IPS-15b (cell line): ENCODE measurements around the gene TYRO3.
"Not testable (repeated sequence)": the region's sequence is repeated elsewhere in the genome, so short reads cannot be mapped to it uniquely, and the experiment has no call there.

Source experiments
- H3K27me3 ChIP-seq: one replicate; pipeline ENCODE4 v1.6.1; 2013; ENCODE audit warnings: low read length; ENCODE audit not compliant: control insufficient read depth, insufficient read depth
- H3K36me3 ChIP-seq: one replicate; pipeline ENCODE4 v1.6.1; 2013; ENCODE audit warnings: low read length; ENCODE audit not compliant: control insufficient read depth, insufficient read depth
- H3K4me1 ChIP-seq: one replicate; pipeline ENCODE4 v1.6.1; 2013; ENCODE audit warnings: mild to moderate bottlenecking, low read length; ENCODE audit not compliant: control insufficient read depth, insufficient read depth
- H3K4me3 ChIP-seq: one replicate; pipeline ENCODE4 v1.5.1; 2013; ENCODE audit warnings: low read depth, low read length
- H3K9ac ChIP-seq: one replicate; pipeline ENCODE4 v1.6.1; 2013; ENCODE audit warnings: low read depth, mild to moderate bottlenecking, low read length
- H3K9me3 ChIP-seq: one replicate; pipeline ENCODE4 v1.6.1; 2013; ENCODE audit warnings: mild to moderate bottlenecking, low read length; ENCODE audit not compliant: control insufficient read depth, insufficient read depth

The TYRO3 gene

DNA sequence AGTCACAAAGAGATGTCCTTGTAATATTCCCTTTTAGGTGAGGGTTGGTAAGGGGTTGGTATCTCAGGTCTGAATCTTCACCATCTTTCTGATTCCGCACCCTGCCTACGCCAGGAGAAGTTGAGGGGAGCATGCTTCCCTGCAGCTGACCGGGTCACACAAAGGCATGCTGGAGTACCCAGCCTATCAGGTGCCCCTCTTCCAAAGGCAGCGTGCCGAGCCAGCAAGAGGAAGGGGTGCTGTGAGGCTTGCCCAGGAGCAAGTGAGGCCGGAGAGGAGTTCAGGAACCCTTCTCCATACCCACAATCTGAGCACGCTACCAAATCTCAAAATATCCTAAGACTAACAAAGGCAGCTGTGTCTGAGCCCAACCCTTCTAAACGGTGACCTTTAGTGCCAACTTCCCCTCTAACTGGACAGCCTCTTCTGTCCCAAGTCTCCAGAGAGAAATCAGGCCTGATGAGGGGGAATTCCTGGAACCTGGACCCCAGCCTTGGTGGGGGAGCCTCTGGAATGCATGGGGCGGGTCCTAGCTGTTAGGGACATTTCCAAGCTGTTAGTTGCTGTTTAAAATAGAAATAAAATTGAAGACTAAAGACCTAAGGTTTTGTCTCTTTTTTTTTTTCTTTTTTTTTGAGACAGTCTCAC is 19.8 kb downstream of the TYRO3 start:
- Histone ChIP-seq H3K9ac (no peak overlapping the region), H3K4me3 (no peak overlapping the region), H3K4me1 (no peaks in the 10 kb centered on the region), H3K9me3 (no peaks in the 10 kb centered on the region), H3K27me3 (no peaks in the 10 kb centered on the region), H3K36me3 (peaks cover 25% of the 10 kb centered on the region)

DNA sequence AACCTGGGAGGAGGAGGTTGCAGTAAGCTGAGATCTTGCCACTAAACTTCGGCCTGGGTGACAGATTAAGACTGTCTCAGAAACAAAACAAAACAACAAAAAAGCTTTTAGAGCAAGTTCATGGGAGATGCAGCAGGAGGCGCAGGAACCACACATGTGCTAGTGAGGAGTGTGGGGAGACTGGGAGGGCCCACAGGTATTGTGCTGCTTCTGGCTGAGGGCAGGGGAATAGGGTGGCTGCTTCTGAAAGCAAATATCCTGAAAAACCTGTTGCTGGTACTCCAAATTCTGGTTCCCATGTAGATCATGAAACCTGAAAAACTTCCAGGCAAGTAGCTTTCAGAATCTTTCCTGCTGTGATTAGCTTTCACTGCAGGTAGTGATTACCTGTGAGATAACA is 22.1 kb downstream of the TYRO3 start:
- H3K4me3 ChIP-seq, result no peak overlapping the region
- no peaks in the 10 kb centered on the region for H3K27me3 ChIP-seq
- no peaks in the 10 kb centered on the region for H3K9me3 ChIP-seq
- peaks cover 12% of the 10 kb centered on the region for H3K36me3 ChIP-seq
- no peaks in the 10 kb centered on the region for H3K4me1 ChIP-seq
- H3K9ac ChIP-seq, result no peak overlapping the region

DNA sequence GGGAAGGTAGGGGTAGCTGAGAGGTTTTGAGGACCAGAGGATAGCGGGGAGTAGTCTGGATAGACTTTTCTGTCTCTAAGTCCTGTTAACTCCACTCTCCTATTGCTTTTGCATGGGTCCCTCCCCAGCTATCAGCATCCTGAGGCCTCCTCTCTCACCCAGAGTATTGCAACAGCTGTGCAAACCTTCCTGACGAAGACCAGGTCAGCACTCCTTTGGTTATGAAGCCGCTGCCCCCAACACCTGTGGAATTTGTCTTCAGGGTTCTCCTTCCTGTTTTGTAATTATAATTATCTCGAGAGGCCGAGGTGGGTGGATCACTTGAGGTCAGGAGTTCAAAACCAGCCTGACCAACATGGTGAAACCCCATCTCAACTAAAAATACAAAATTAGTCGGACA is 24.8 kb downstream of the TYRO3 start:
- H3K36me3 ChIP-seq, result peaks cover 2% of the 10 kb centered on the region
- no peaks in the 10 kb centered on the region for H3K27me3 ChIP-seq
- no peak overlapping the region for H3K9ac ChIP-seq
- no peaks in the 10 kb centered on the region for H3K4me1 ChIP-seq
- no peaks in the 10 kb centered on the region for H3K9me3 ChIP-seq
- no peak overlapping the region for H3K4me3 ChIP-seq

DNA sequence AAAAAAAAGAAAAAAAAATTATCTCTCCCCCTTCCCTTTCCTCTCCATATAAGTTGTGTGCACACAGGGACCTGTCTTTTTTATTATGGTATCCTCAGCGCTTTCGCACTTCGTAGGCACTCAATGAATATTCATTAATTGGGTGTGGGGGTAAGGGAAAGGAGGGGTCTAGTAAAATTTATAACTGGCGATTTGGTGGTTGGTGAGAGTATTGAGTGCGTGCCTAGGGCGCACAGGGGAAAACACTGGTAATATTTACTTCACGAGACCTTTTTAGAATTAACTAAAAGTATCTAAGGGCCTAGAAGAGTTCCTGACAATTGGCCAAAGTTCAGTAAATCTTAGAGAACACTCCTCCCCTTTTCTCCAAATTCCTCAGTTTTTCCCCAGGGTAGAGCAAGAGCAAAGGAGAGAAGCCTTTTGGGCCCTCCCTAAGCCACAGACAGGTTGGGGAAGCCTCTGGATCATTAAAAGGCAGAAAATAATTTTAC is 25.7 kb downstream of the TYRO3 start:
- H3K4me3 ChIP-seq, result peak overlapping the region; percentile 56

DNA sequence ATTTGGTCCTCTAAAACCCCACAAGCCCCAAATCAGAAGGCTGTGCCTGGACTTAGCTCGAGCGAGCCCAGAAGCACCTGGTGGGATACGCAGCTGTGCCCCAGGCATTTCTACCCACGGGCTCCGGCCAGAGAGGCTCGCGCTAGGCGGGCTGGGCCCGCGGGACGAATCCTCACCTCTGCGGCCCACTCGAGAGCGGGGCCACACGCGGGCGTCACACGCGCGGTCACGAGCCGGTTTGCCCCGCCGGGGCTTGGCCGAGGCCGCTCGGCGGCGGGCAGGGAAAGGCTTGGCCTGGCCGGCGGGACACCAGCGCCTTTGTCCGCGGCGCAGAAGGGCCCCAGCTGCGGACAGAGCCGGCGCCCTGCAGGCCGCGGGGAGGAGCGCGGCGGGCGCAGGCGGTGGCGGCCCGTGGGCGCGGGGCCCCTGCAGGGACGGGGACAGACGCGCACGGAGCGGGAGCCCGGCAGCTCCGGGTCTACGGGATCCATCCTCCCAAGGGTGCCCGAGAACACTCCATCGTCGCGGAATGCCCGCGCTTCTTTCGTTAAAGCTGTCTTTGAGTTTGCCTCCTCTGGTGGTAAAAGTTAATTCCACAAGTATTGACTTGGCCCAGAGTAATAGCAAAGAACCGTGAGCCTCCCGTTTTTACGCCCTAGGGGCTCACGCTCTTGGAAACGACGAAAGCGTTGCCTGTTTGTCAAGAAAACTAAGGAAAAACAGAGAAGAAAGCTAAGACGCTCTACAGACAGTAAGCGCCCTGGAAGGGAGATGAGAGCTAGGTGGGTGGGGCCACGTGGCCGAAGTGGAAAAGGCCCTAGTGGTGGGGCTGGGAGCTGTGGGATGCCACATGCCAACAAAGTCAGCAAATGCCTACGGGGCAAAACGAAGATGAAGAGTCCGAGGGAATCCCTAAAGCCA is 26.4 kb downstream of the TYRO3 start:
- peak overlapping the region; percentile 56 for H3K4me3 ChIP-seq
- peak overlapping the region; percentile 65 for H3K9ac ChIP-seq

More for the DNA sequence above, 25.7 kb downstream of the TYRO3 start:
- Histone ChIP-seq H3K9ac (peak overlapping the region; percentile 65), H3K36me3 (no peaks in the 10 kb centered on the region), H3K4me1 (no peaks in the 10 kb centered on the region), H3K9me3 (no peaks in the 10 kb centered on the region), H3K27me3 (no peaks in the 10 kb centered on the region)

DNA sequence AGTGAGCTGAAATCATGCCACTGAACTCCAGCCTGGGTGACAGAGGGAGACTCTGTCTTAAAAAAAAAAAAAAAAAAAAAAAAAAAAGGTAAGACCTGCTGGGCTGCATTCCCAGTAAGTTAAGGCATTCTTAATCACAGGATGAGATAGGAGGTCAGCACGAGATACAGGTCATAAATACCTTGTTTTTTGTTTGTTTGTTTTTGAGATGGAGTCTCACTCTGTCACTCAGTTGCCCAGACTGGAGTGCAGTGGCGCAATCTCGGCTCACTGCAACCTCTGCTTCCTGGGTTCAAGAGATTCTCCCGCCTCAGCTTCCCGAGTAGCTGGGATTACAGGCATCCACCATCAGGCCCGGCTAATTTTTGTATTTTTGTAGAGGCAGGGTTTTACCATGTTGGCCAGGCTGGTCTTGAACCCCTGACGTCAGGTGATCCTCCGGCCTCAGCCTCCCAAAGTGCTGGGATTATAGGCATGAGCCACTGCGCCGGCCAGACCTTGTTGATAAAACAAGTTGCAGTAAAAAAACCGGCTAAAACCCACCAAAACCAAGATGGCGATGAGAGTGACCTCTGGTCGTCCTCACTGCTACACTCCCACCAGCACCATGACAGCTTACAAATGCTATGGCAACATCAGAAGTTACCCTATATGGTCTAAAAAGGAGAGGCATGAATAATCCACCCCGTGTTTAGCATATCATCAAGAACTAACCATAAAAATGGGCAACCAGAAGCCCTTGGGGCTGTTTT is 27.7 kb downstream of the TYRO3 start:
- not testable (repeated sequence) for H3K9ac ChIP-seq, H3K4me3 ChIP-seq, H3K27me3 ChIP-seq, H3K9me3 ChIP-seq, H3K36me3 ChIP-seq, H3K4me1 ChIP-seq

More for the DNA sequence above, 26.4 kb downstream of the TYRO3 start:
- no peaks in the 10 kb centered on the region for H3K9me3 ChIP-seq
- H3K4me1 ChIP-seq, result no peaks in the 10 kb centered on the region
- H3K36me3 ChIP-seq, result no peaks in the 10 kb centered on the region
- no peaks in the 10 kb centered on the region for H3K27me3 ChIP-seq

DNA sequence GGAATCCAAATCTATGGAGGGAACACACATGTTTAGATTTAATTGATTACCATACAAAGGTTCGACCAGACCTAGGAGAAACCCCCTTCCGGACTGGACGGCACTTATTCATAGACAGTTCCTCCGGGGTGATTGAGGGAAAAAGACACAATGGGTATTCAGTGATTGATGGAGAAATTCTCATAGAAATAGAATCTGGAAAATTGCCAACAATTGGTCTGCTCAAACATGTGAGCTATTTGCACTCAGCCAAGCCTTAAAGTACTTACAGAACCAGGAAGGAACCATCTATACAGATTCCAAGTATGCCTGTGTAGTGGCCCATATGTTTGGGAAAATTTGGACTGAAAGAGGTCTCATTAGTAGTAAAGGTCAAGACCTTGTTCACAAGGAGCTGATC is 30.0 kb downstream of the TYRO3 start:
- not testable (repeated sequence) for H3K9ac ChIP-seq, H3K27me3 ChIP-seq, H3K9me3 ChIP-seq, H3K4me3 ChIP-seq, H3K4me1 ChIP-seq, H3K36me3 ChIP-seq

DNA sequence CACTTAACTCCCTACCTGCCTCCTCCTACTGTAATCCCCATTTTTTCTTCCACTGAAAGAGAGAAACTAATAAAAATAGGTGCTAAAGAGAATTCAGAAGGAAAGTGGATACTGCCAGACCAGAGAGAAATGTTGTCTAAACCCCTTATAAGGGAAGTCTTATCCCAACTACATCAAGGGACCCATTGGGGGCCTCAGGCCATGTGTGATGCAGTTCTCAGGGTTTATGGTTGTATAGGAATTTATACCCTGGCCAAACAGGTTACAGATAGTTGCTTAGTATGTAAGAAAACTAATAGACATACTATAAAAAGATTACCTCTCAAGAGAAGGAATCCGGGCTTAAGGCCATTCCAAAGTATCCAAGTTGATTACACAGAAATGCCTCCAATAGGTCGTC is 30.6 kb downstream of the TYRO3 start:
- H3K27me3 ChIP-seq, H3K9ac ChIP-seq, H3K9me3 ChIP-seq, H3K4me1 ChIP-seq, H3K4me3 ChIP-seq, H3K36me3 ChIP-seq: not testable (repeated sequence)

DNA sequence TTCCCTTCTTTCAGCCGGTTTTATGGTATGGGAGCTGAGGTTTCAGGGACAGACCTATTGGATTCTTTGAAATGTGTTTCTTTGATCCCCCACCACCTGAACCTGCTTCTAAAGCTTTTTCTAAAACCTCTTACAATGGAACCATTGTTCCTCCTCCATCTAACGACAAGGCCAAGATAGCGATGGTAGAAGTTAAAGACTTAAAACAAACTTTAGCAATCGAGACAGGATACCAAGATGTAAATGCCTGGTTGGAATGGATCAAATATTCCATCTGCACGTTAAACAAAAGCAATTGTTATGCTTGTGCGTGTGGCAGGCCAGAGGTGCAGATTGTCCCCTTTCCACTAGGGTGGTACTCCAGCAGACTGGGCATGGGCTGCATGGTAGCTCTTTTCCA is 32.2 kb downstream of the TYRO3 start:
- not testable (repeated sequence) for H3K9ac ChIP-seq, H3K36me3 ChIP-seq, H3K4me1 ChIP-seq, H3K27me3 ChIP-seq, H3K9me3 ChIP-seq, H3K4me3 ChIP-seq

DNA sequence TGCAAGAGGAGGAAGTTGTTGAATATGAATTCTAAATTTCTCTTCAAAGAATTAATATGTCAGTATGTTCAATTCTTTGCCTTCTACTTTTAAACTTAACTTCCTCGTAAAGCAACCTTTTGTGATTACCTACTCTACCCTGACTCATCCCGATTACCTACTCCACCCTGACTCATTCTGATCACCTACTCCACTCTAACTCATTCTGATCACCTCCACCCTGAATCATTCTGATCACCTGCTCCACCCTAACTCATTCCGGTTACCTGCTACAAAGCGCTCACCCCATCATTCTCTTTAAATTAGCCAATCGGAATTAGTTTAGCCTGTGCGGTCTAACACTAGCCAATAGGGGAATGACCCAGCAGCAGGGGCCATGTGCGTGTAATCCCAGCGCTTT is 33.7 kb downstream of the TYRO3 start:
- not testable (repeated sequence) for H3K27me3 ChIP-seq, H3K4me3 ChIP-seq, H3K9me3 ChIP-seq, H3K4me1 ChIP-seq, H3K9ac ChIP-seq, H3K36me3 ChIP-seq

DNA sequence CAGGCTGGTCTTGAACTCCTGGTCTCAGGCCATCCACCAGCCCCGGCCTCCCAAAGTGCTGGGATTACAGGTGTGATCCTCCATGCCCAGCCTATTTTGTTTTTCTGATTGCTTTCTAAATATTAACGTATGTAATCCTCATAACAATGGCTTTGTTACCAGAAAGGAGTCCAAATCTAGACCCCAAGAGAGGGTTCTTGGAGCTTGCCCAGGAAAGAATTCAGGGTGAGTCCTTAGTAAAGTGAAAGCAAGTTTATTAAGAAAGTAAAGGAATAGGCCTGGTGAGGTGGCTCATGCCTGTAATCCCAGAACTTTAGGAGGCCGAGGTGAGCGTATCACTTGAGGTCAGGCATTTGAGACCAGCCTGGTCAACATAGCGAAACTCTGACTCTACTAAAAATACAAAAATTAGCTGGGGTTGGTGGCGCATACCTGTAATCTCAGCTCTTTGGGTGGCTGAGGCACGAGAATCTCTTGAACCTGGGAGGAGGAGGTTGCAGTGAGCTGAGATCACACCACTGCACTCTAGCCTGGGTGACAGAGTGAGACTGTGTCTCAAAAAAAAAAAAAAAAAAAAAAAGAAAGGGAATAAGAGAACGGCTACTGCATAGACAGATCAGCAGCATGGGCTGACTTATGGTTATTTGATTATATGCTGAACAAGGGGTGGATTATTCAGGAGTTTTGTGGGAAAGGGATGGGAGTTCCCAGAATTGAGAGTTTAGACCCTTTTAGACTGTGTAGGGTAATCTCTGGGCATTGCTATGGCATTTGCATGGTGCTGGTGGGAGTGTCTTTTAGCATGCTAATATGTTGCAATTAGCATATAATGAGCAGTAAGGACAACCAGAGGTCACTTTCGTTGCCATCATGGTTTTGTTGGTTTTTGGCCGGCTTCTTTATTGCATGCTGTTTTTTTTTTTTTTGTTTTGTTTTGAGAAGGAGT is 36.1 kb downstream of the TYRO3 start:
- Histone ChIP-seq H3K27me3 (no peaks in the 10 kb centered on the region), H3K9me3 (no peaks in the 10 kb centered on the region), H3K36me3 (no peaks in the 10 kb centered on the region), H3K4me1 (peaks cover 3% of the 10 kb centered on the region), H3K9ac (no peak overlapping the region), H3K4me3 (no peak overlapping the region)
